Motor neuron (in vitro differentiated cells): ENCODE results near the gene MAP6. TPM values are rescaled to one million over a fixed set of nuclear protein-coding genes. Genes with fewer than 3 reads are reported as not detected.

Source experiments
- ATAC-seq, 8 experiments: fragments of 200-7000 bp; cut with Tn5 transposase; replicated peaks in 6 of 8; 2 replicates each; pipeline ENCODE4 v1.8.0; 2021; ENCODE audit warnings: mild to moderate bottlenecking in 8 of 8, moderate library complexity in 8 of 8
- H3K27ac ChIP-seq, 2 donors: fragments of 250-450 bp; sonication (Bioruptor Pico); 2 replicates each; pipeline ENCODE4 v1.9.0; 2021; ENCODE audit warnings: antibody characterized with exemption in 2 of 2, mild to moderate bottlenecking in 2 of 2, moderate library complexity in 1 of 2
- H3K4me1 ChIP-seq, 2 donors: fragments of 250-450 bp; sonication (Bioruptor Pico); replicated peaks in 1 of 2; 2 replicates each; pipeline ENCODE4 v1.6.1; 2021; ENCODE audit warnings: antibody characterized with exemption in 2 of 2, mild to moderate bottlenecking in 2 of 2, moderate library complexity in 1 of 2
- H3K4me3 ChIP-seq, 5 donors: fragments of 250-450 bp; sonication (Bioruptor Pico); 2 replicates each; pipeline ENCODE4 v1.9.0; 2021; ENCODE audit warnings: antibody characterized with exemption in 5 of 5, mild to moderate bottlenecking in 5 of 5, moderate library complexity in 4 of 5
- WGBS, 10 experiments: fragments of 450-650 bp; shearing (Covaris generic); methylation state at CpG; one replicate each; pipeline ENCODE4 v1.0.0; 2022; 5-methylcytosine and 5-hydroxymethylcytosine counted together
- in situ Hi-C, 9 experiments: fragments of 400-800 bp; cut with MboI; loops; one replicate each; pipeline ENCODE4 v1.15.0; 2021; ENCODE audit warnings: low sequenced_read_pairs in 9 of 9, low pct_unique_long_range_greater_than_20kb in 2 of 9; ENCODE audit not compliant: unreplicated experiment in 9 of 9
- total RNA-seq, 8 experiments: library from RNA; unstranded; fragments of 300-600 nt; gene quantifications; 2 replicates each; pipeline versions ENCODE4 v1.2.3 to v1.2.4, GENCODE V29; 2022

MAP6 gene
- total RNA-seq, 8 experiments from 2014 or later, result 0.31 to 128 (median 97.0) TPM

GRCh38 chr11:75582506-75582894 lies 86.3 kb downstream of the MAP6 start:
- in situ Hi-C loops, result no loop called here
- Histone ChIP-seq H3K4me1 (peaks cover 20 to 26% of the 10 kb centered on the region in 2 donors), H3K4me3 (no peak overlapping the region), H3K27ac (peak overlapping the region in 1 of 2 donors; percentile 96)
- 0 to 83% (median 59%) methylated on average over 1 to 4 of the region's 4 CpGs; no CpG with 5 or more reads in 6 of the 10 experiments for whole genome bisulfite sequencing, 10 experiments
- no peak for ATAC-seq

GRCh38 chr11:75579841-75580240 lies 89.0 kb downstream of the MAP6 start:
- 0 to 100% (median 50%) methylated on average over 1 of the region's 1 CpG; no CpG with 5 or more reads in 5 of the 10 experiments for WGBS, 10 experiments
- H3K27ac ChIP-seq, result no peak overlapping the region
- no peak for ATAC-seq
- no peak overlapping the region for H3K4me3 ChIP-seq
- in situ Hi-C loops, result no loop called here
- H3K4me1 ChIP-seq, result peaks cover 27 to 29% of the 10 kb centered on the region in 2 donors

- no peak overlapping the region for H3K4me3 ChIP-seq
- peaks cover 18 to 20% of the 10 kb centered on the region in 2 donors for H3K4me1 ChIP-seq
- in situ Hi-C loops, result no loop called here
- 0 to 71% (median 29%) methylated on average over 1 of the region's 1 CpG; no CpG with 5 or more reads in 1 of the 10 experiments for WGBS, 10 experiments
- no peak overlapping the region for H3K27ac ChIP-seq
- ATAC-seq, result no peak
Observed at GRCh38 chr11:75578977-75579376, 89.9 kb downstream of the MAP6 start.

- Histone ChIP-seq H3K4me3 (no peak overlapping the region), H3K4me1 (peaks cover 7 to 15% of the 10 kb centered on the region in 2 donors), H3K27ac (peak overlapping the region; percentile 53 to 59)
- peak in 6 of 8 experiments; percentile 7 to 87 (median 78) for ATAC-seq
- 0 to 25% (median 20%) methylated on average over 1 to 4 of the region's 10 CpGs; no CpG with 5 or more reads in 5 of the 10 experiments for WGBS, 10 experiments
- in situ Hi-C loops, result no loop called here
Observed at GRCh38 chr11:75577207-75577606, 91.6 kb downstream of the MAP6 start.

GRCh38 chr11:75576499-75576918 lies 92.3 kb downstream of the MAP6 start:
- Histone ChIP-seq H3K27ac (no peak overlapping the region), H3K4me3 (no peak overlapping the region), H3K4me1 (peaks cover 7 to 15% of the 10 kb centered on the region in 2 donors)
- in situ Hi-C loops, result no loop called here
- WGBS, 10 experiments, result 0 to 65% (median 28%) methylated on average over 1 to 4 of the region's 8 CpGs; no CpG with 5 or more reads in 4 of the 10 experiments
- peak in 7 of 8 experiments; percentile 5 to 57 (median 11) for ATAC-seq

GRCh38 chr11:75576017-75576416 lies 92.8 kb downstream of the MAP6 start:
- no peak overlapping the region for H3K4me3 ChIP-seq
- H3K27ac ChIP-seq, result no peak overlapping the region
- 0 to 100% (median 80%) methylated on average over 1 to 3 of the region's 6 CpGs; no CpG with 5 or more reads in 5 of the 10 experiments for WGBS, 10 experiments
- no peak for ATAC-seq
- peaks cover 7 to 15% of the 10 kb centered on the region in 2 donors for H3K4me1 ChIP-seq
- in situ Hi-C loops, result no loop called here

GRCh38 chr11:75574698-75575602 lies 93.9 kb downstream of the MAP6 start:
- in situ Hi-C loops, result no loop called here
- Histone ChIP-seq H3K27ac (no peak overlapping the region), H3K4me1 (peaks cover 7 to 15% of the 10 kb centered on the region in 2 donors), H3K4me3 (no peak overlapping the region)
- WGBS, 10 experiments, result 29 to 94% (median 76%) methylated on average over 1 to 6 of the region's 12 CpGs; no CpG with 5 or more reads in 4 of the 10 experiments
- peak in 3 of 8 experiments; percentile 3 to 30 (median 11) for ATAC-seq

- no peak overlapping the region for H3K27ac ChIP-seq
- no peak overlapping the region for H3K4me3 ChIP-seq
- in situ Hi-C loops, result no loop called here
- H3K4me1 ChIP-seq, result peaks cover 5 to 15% of the 10 kb centered on the region in 2 donors
- no peak for ATAC-seq
- WGBS, 10 experiments, result 60 to 100% (median 84%) methylated on average over 1 to 6 of the region's 8 CpGs; no CpG with 5 or more reads in 2 of the 10 experiments
Observed at GRCh38 chr11:75572744-75573143, 96.1 kb downstream of the MAP6 start.

GRCh38 chr11:75571625-75572024 lies 97.2 kb downstream of the MAP6 start:
- in situ Hi-C loops, result no loop called here
- H3K4me1 ChIP-seq, result peaks cover 0 to 4% of the 10 kb centered on the region in 2 donors
- no peak overlapping the region for H3K27ac ChIP-seq
- WGBS, 10 experiments, result 50 to 100% (median 95%) methylated on average over 2 to 10 of the region's 14 CpGs; no CpG with 5 or more reads in 6 of the 10 experiments
- peak in 3 of 8 experiments; percentile 2 to 7 (median 3) for ATAC-seq
- H3K4me3 ChIP-seq, result no peak overlapping the region

- 57 to 100% (median 89%) methylated on average over 1 to 5 of the region's 9 CpGs; no CpG with 5 or more reads in 4 of the 10 experiments for WGBS, 10 experiments
- no peak for ATAC-seq
- Histone ChIP-seq H3K4me1 (peaks cover 4 to 5% of the 10 kb centered on the region in 2 donors), H3K4me3 (no peak overlapping the region), H3K27ac (no peak overlapping the region)
- in situ Hi-C loops, result no loop called here
Observed at GRCh38 chr11:75570559-75571139, 98.2 kb downstream of the MAP6 start.

- WGBS, 10 experiments, result 92 to 100% (median 97%) methylated on average over 1 to 10 of the region's 14 CpGs; no CpG with 5 or more reads in 6 of the 10 experiments
- Histone ChIP-seq H3K4me3 (no peak overlapping the region), H3K27ac (no peak overlapping the region), H3K4me1 (peaks cover 23 to 24% of the 10 kb centered on the region in 2 donors)
- in situ Hi-C loops, result no loop called here
- no peak for ATAC-seq
Observed at GRCh38 chr11:75568616-75569219, 100.1 kb downstream of the MAP6 start.

- WGBS, 10 experiments, result 93 to 100% (median 100%) methylated on average over 1 to 3 of the region's 6 CpGs; no CpG with 5 or more reads in 5 of the 10 experiments
- in situ Hi-C loops, result no loop called here
- peaks cover 30 to 31% of the 10 kb centered on the region in 2 donors for H3K4me1 ChIP-seq
- H3K4me3 ChIP-seq, result no peak overlapping the region
- no peak for ATAC-seq
- no peak overlapping the region for H3K27ac ChIP-seq
Observed at GRCh38 chr11:75567971-75568370, 100.9 kb downstream of the MAP6 start.
